Fibroblast of lung (primary cell): ENCODE measurements around the gene SNORC. TPM values are rescaled to one million over a fixed set of nuclear protein-coding genes. Genes with fewer than 3 reads are reported as not detected.
A peak's percentile ranks its signal among the peaks of the same experiment; 100 is the strongest.

ENCODE experiments used
- DNase-seq, 2 donors: peaks; one replicate each; pipeline versions ENCODE4 v3.0.0 to v3.0.0-alpha.2; 2010; ENCODE audit warnings: low read depth in 2 of 2
- H2AFZ ChIP-seq: 2 replicates; pipeline ENCODE4 v1.5.1; 2012; ENCODE audit warnings: low read length, control low read depth, inconsistent platforms
- H3K27ac ChIP-seq: 2 replicates; pipeline ENCODE4 v1.5.1; 2011; ENCODE audit warnings: low read length, control low read depth; ENCODE audit not compliant: insufficient read depth
- H3K27me3 ChIP-seq: 2 replicates; pipeline ENCODE4 v1.5.1; 2011; ENCODE audit warnings: mild to moderate bottlenecking, low read length; ENCODE audit not compliant: control insufficient read depth, insufficient read depth
- H3K36me3 ChIP-seq: 2 replicates; pipeline ENCODE4 v1.5.1; 2011; ENCODE audit warnings: low read length; ENCODE audit not compliant: control insufficient read depth, insufficient read depth
- H3K4me1 ChIP-seq: 2 replicates; pipeline ENCODE4 v1.5.1; 2011; ENCODE audit warnings: low read length; ENCODE audit not compliant: control insufficient read depth, insufficient read depth; ENCODE audit errors: extremely low read depth
- H3K4me2 ChIP-seq: 2 replicates; pipeline ENCODE4 v1.5.1; 2011; ENCODE audit warnings: low read length, control low read depth; ENCODE audit not compliant: insufficient read depth; ENCODE audit errors: extremely low read depth
- H3K4me3 ChIP-seq, 4 experiments: fragments of 200-600 bp in 1 of 4; sonication (generic) in 1 of 4; replicated peaks in 1 of 4; 2 replicates each; pipeline ENCODE4 v1.5.1; 2011 to 2016; ENCODE audit warnings: low read length in 4 of 4, low read depth in 3 of 4, mild to moderate bottlenecking in 3 of 4, control low read depth in 2 of 4, inconsistent platforms in 1 of 4, mixed read lengths in 1 of 4; ENCODE audit not compliant: insufficient read depth in 1 of 4; ENCODE audit errors: control extremely low read depth in 1 of 4
- H3K79me2 ChIP-seq: 2 replicates; pipeline ENCODE4 v1.5.1; 2012; ENCODE audit warnings: mild to moderate bottlenecking, low read length, inconsistent platforms; ENCODE audit not compliant: control insufficient read depth, insufficient read depth
- H3K9ac ChIP-seq: 2 replicates; pipeline ENCODE4 v1.5.1; 2011; ENCODE audit warnings: mild to moderate bottlenecking, low read length, control low read depth; ENCODE audit not compliant: insufficient read depth
- H3K9me3 ChIP-seq: 2 replicates; pipeline ENCODE4 v1.5.1; 2012; ENCODE audit warnings: low read depth, low read length; ENCODE audit not compliant: control insufficient read depth, insufficient read depth
- H4K20me1 ChIP-seq: 2 replicates; pipeline ENCODE4 v1.5.1; 2011; ENCODE audit warnings: low read length; ENCODE audit not compliant: control insufficient read depth, insufficient read depth; ENCODE audit errors: extremely low read depth
- EZH2 ChIP-seq: IDR thresholded peaks from 2 replicates; pipeline ENCODE4 v1.5.1; 2012; ENCODE audit warnings: low read length, control low read depth, mild to moderate bottlenecking; ENCODE audit errors: missing control alignments
- polyA plus RNA-seq, 2 donors: library from polyadenylated mRNA; depleted of rRNA in 1 of 2; stranded (reverse) in 1 of 2; unstranded in 1 of 2; fragments of >200 nt; gene quantifications; 2 replicates each; pipeline ENCODE4 v1.2.1, GENCODE V29; 2011 to 2012; ENCODE audit warnings: missing spikeins in 1 of 2
- total RNA-seq: library from RNA; depleted of rRNA; stranded (reverse); fragments of >200 nt; gene quantifications from 2 replicates; pipeline ENCODE4 v1.2.1, GENCODE V29; 2014
- TF ChIP-seq, protein P1 (sequence below), 2 donors: IDR thresholded peaks in 1 of 2; conservative IDR thresholded peaks in 1 of 2; 1 replicate in 1 of 2; 2 replicates in 1 of 2; pipeline ENCODE4 v1.5.1; 2011 to 2012; ENCODE audit warnings: low read length in 2 of 2, control low read depth in 1 of 2, inconsistent platforms in 1 of 2, low read depth in 1 of 2, mild to moderate bottlenecking in 1 of 2

The SNORC gene
- total and polyA plus RNA-seq, 2 donors (not counting 1 experiment from before 2014, with no cell fraction given): 0.14 to 0.83 TPM

DNA sequence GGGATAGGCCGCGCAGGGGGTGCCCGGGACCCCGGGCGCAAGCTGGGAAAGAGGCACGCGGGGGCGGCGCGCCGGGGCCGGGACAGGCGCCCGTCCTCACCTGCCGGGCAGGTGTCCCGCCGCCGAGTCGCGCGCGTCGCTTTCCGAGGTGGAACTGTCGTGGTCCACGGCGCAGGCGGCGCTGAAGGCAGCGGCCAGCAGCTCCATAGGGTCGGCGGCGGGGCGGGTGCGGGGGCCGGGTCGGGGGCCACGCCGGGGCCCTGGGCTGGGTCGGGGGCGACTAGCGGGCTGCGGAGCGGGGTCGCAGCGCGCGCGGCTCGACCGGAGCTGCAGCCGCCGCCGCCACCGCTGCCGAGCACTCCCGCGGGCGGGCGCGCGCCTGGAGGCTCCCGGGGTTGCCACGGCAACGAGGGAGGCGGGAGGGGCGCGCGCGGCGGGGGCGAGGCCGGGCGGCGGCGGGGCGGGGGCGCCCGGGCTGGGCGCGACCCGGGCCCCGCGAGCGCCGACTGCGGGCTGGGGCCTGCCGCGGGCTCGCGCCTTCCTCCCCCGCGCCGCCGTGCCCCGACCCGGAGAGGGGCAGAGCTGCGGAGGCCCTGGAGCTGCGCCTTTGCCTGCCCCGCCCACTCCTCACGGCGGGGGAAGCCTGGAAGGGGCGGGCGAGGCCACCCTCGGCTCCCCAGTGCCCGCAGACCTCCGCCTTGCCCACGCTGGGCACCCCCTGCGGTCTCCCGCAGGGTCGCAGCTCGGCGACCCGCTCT lies 57.9 kb downstream of the SNORC start:
- DNase-seq: no peak
- Histone ChIP-seq H3K4me2 (no peak overlapping the region), H4K20me1 (no peaks in the 10 kb centered on the region), H3K79me2 (no peaks in the 10 kb centered on the region), H2AFZ (no peak overlapping the region), H3K9me3 (no peaks in the 10 kb centered on the region), H3K4me1 (no peaks in the 10 kb centered on the region), H3K27ac (no peak overlapping the region), H3K27me3 (peaks cover 13% of the 10 kb centered on the region), H3K36me3 (no peaks in the 10 kb centered on the region), H3K9ac (no peak overlapping the region), H3K4me3 (no peak overlapping the region)
- TF ChIP-seq EZH2: peak; percentile 16
- TF ChIP-seq, protein P1, sequence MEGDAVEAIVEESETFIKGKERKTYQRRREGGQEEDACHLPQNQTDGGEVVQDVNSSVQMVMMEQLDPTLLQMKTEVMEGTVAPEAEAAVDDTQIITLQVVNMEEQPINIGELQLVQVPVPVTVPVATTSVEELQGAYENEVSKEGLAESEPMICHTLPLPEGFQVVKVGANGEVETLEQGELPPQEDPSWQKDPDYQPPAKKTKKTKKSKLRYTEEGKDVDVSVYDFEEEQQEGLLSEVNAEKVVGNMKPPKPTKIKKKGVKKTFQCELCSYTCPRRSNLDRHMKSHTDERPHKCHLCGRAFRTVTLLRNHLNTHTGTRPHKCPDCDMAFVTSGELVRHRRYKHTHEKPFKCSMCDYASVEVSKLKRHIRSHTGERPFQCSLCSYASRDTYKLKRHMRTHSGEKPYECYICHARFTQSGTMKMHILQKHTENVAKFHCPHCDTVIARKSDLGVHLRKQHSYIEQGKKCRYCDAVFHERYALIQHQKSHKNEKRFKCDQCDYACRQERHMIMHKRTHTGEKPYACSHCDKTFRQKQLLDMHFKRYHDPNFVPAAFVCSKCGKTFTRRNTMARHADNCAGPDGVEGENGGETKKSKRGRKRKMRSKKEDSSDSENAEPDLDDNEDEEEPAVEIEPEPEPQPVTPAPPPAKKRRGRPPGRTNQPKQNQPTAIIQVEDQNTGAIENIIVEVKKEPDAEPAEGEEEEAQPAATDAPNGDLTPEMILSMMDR (conservative IDR thresholded peaks at IDR 0.05 in 1 of 2, IDR thresholded peaks at IDR 0.05 in 1 of 2; ENCODE audit: low read depth in 1 of 2, low read length in 2 of 2): no peak

Other genes with a start within 250 kb of the SNORC start
- gene EFHD1, start 236.7 kb upstream of the SNORC start, total RNA-seq: not detected in 2 replicates
- gene EFHD1, start 236.7 kb upstream of the SNORC start, polyA plus RNA-seq: 0.09 and 0.83 TPM in 2 replicates
- gene GIGYF2, start 172.9 kb upstream of the SNORC start, total RNA-seq: 46.2 and 64.7 TPM in 2 replicates
- 31.1 and 33.6 TPM in 2 replicates for gene GIGYF2, start 172.9 kb upstream of the SNORC start, polyA plus RNA-seq
- gene KCNJ13, start 93.7 kb upstream of the SNORC start, total RNA-seq: not detected in 2 replicates
- gene KCNJ13, start 93.7 kb upstream of the SNORC start, polyA plus RNA-seq: not detected in 2 replicates
- under 0.01 TPM in 1 of 2 replicates, not detected in the other for gene NGEF, start 143.0 kb downstream of the SNORC start, total RNA-seq
- gene NGEF, start 143.0 kb downstream of the SNORC start, polyA plus RNA-seq: 0.24 and 9.7 TPM in 2 replicates
- not detected in 2 replicates for gene NEU2, start 162.4 kb downstream of the SNORC start, total RNA-seq
- gene NEU2, start 162.4 kb downstream of the SNORC start, polyA plus RNA-seq: not detected in 2 replicates
- 0.33 and 0.51 TPM in 2 replicates for gene INPP5D, start 190.1 kb downstream of the SNORC start, total RNA-seq
- gene INPP5D, start 190.1 kb downstream of the SNORC start, polyA plus RNA-seq: 0.01 and 0.17 TPM in 2 replicates